HCT116 (cell line): ENCODE data around the gene SPTLC3. TPM values are rescaled to one million over a fixed set of nuclear protein-coding genes. Genes with fewer than 3 reads are reported as not detected.
"Not testable (repeated sequence)": the region's sequence is repeated elsewhere in the genome, so short reads cannot be mapped to it uniquely, and the experiment has no call there.

Source experiments
- ATAC-seq: fragments of 200-7000 bp; cut with Tn5 transposase; 2 replicates; pipeline ENCODE4 v1.9.1; 2020; ENCODE audit warnings: mild to moderate bottlenecking, moderate library complexity
- BruUV-seq: library from RNA; stranded (reverse); fragments of 400-500 nt; replicated peaks from 2 replicates; lab custom pipeline; 2021; lab: Mats Ljungman, UMichigan
- CTCF ChIA-PET: fragments of 300-600 bp; sonication (Branson Sonifier 250); formaldehyde crosslinking; loops from one replicate; lab custom pipeline; 2021; ENCODE audit warnings: antibody characterized with exemption; lab: Charles Lee
- POLR2A ChIA-PET: fragments of 300-600, 350-600 bp; sonication (Branson Sonifier 250); formaldehyde crosslinking; loops from one replicate; lab custom pipeline; 2021; ENCODE audit warnings: antibody characterized with exemption; lab: Charles Lee
- RAD21 ChIA-PET, 2 experiments: fragments of 300-600 bp; sonication (Branson Sonifier 250); formaldehyde crosslinking; loops; one replicate each; lab custom pipeline; 2023; ENCODE audit warnings: low total read pairs in 2 of 2; ENCODE audit not compliant: uncharacterized antibody in 2 of 2, unreplicated experiment in 2 of 2, low non-redundant PET in 1 of 2; lab: Charles Lee
- DNase-seq: peaks from one replicate; pipeline ENCODE4 v3.0.0-alpha.2; 2010; ENCODE audit warnings: low read depth, low spot score
- H2AFZ ChIP-seq: fragments of 200-600 bp; shearing (Covaris generic), sonication (generic); 2 replicates; pipeline ENCODE4 v1.6.1; 2017; ENCODE audit warnings: low read depth, mixed run types, mixed read lengths, antibody characterized with exemption, low read length; ENCODE audit not compliant: poor library complexity, severe bottlenecking
- H3K27ac ChIP-seq: 2 replicates; pipeline ENCODE4 v1.5.1; 2012; ENCODE audit warnings: low read depth, low read length
- H3K27me3 ChIP-seq: fragments of 200-600 bp; sonication (generic); 2 replicates; pipeline ENCODE4 v1.6.1; 2016; ENCODE audit warnings: mixed run types, low read length, mixed read lengths; ENCODE audit not compliant: insufficient read depth
- H3K36me3 ChIP-seq, 2 experiments: fragments of 200-500 bp in 1 of 2; fragments of 200-600 bp in 1 of 2; sonication (Bioruptor generic) in 1 of 2; sonication (generic) in 1 of 2; 2 replicates each; pipeline versions ENCODE4 v1.5.1 to v1.6.1; 2014 to 2016; ENCODE audit warnings: low read length in 2 of 2, inconsistent platforms in 1 of 2, mixed read lengths in 1 of 2, mixed run types in 1 of 2; ENCODE audit not compliant: insufficient read depth in 2 of 2, control insufficient read depth in 1 of 2
- H3K4me1 ChIP-seq, 2 experiments: fragments of 200-600 bp in 1 of 2; sonication (generic) in 1 of 2; 2 replicates each; pipeline versions ENCODE4 v1.5.1 to v1.6.1; 2012 to 2017; ENCODE audit warnings: low read length in 2 of 2, inconsistent platforms in 1 of 2, mild to moderate bottlenecking in 1 of 2, mixed read lengths in 1 of 2, mixed run types in 1 of 2, moderate library complexity in 1 of 2; ENCODE audit not compliant: insufficient read depth in 2 of 2, control insufficient read depth in 1 of 2
- H3K4me2 ChIP-seq: fragments of 200-600 bp; sonication (generic); 2 replicates; pipeline ENCODE4 v1.6.1; 2017; ENCODE audit warnings: mixed run types, low read length, mixed read lengths
- H3K4me3 ChIP-seq, 2 experiments: fragments of 200-600 bp in 1 of 2; sonication (generic) in 1 of 2; replicated peaks in 1 of 2; 2 replicates each; pipeline ENCODE4 v1.5.1; 2011 to 2016; ENCODE audit warnings: low read length in 2 of 2, control low read depth in 1 of 2, low read depth in 1 of 2, mild to moderate bottlenecking in 1 of 2, mixed read lengths in 1 of 2, mixed run types in 1 of 2
- H3K79me2 ChIP-seq: fragments of 200-600 bp; sonication (generic); 2 replicates; pipeline ENCODE4 v1.6.1; 2017; ENCODE audit warnings: mild to moderate bottlenecking, mixed run types, low read length, moderate library complexity, mixed read lengths; ENCODE audit not compliant: insufficient read depth
- H3K9ac ChIP-seq: fragments of 200-600 bp; sonication (generic); 2 replicates; pipeline ENCODE4 v1.6.1; 2016; ENCODE audit warnings: low read length, mixed read lengths
- H3K9me2 ChIP-seq: fragments of 200-600 bp; sonication (generic), shearing (Covaris generic); 2 replicates; pipeline ENCODE4 v1.6.1; 2017; ENCODE audit warnings: mixed run types, mild to moderate bottlenecking, moderate library complexity; ENCODE audit not compliant: insufficient read depth
- H3K9me3 ChIP-seq, 2 experiments: fragments of 200-500 bp in 1 of 2; fragments of 200-600 bp in 1 of 2; sonication (Bioruptor generic) in 1 of 2; sonication (generic) in 1 of 2; 2 replicates each; pipeline ENCODE4 v1.6.1; 2014 to 2017; ENCODE audit warnings: low read length in 2 of 2, mixed read lengths in 2 of 2, inconsistent platforms in 1 of 2, low read depth in 1 of 2, mild to moderate bottlenecking in 1 of 2, mixed run types in 1 of 2, moderate library complexity in 1 of 2; ENCODE audit not compliant: control insufficient read depth in 1 of 2, insufficient read depth in 1 of 2
- H4K20me1 ChIP-seq: fragments of 200-600 bp; sonication (generic), shearing (Covaris generic); 2 replicates; pipeline ENCODE4 v1.6.1; 2017; ENCODE audit warnings: mixed run types, mild to moderate bottlenecking, moderate library complexity; ENCODE audit not compliant: insufficient read depth
- JUND ChIP-seq: IDR thresholded peaks from 2 replicates; pipeline ENCODE4 v1.6.1; 2012
- POLR2AphosphoS5 ChIP-seq: IDR thresholded peaks from 2 replicates; pipeline ENCODE4 v1.6.1; 2011; ENCODE audit warnings: mild to moderate bottlenecking, low read depth, low read length, moderate library complexity
- SIN3A ChIP-seq: IDR thresholded peaks from 2 replicates; pipeline ENCODE4 v1.6.1; 2012; ENCODE audit warnings: low read depth
- ZFX ChIP-seq: fragments of 450-650 bp; IDR thresholded peaks from 2 replicates; pipeline ENCODE4 v1.6.1; 2017
- intact Hi-C: fragments of 100-400 bp; cut with micrococcal nuclease; formaldehyde crosslinking; loops from 2 replicates; pipeline ENCODE4 v1.10.0; 2022
- total RNA-seq: library from RNA; stranded (reverse); gene quantifications from one replicate; pipeline ENCODE4 v1.2.1, GENCODE V29; 2021; ENCODE audit not compliant: unreplicated experiment
- TF ChIP-seq, protein P1 (sequence below), 3 experiments: fragments of 200-600 bp in 1 of 3; sonication (generic) in 1 of 3; IDR thresholded peaks in 2 of 3; conservative IDR thresholded peaks in 1 of 3; 2 replicates each; pipeline ENCODE4 v1.5.1; 2012 to 2017; ENCODE audit warnings: low read depth in 2 of 3, low read length in 2 of 3, antibody characterized with exemption in 1 of 3, borderline replicate concordance in 1 of 3, control low read depth in 1 of 3, mild to moderate bottlenecking in 1 of 3, mixed read lengths in 1 of 3, mixed run types in 1 of 3, moderate library complexity in 1 of 3; ENCODE audit not compliant: insufficient read depth in 1 of 3

Gene SPTLC3
- total RNA-seq, 1 experiment from 2014 or later, result not detected

DNA sequence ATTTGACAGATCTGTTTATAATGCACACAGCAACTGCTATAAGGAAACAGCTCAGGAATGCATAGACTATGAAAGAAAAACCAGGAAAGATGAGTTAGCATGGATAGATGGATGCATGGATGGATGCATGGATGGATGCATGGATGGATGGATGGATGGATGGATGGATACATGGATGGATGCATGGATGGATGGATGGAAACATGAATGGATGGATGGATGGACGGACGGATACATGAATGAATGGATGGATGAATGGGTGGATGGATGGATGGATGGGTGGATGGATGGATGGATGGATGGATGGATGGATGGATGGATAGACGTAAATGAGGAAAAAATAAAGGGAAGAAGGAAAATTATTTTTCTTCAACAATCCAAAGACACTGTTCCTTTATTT, 29.1 kb upstream of the SPTLC3 start:
- H3K79me2 ChIP-seq, POLR2A ChIA-PET, H3K9ac ChIP-seq, ATAC-seq, RAD21 ChIA-PET, H3K9me3 ChIP-seq, H3K27ac ChIP-seq, H3K36me3 ChIP-seq, H2AFZ ChIP-seq, H3K4me3 ChIP-seq, intact Hi-C loops, H3K9me2 ChIP-seq, H3K4me2 ChIP-seq, DNase-seq, H3K4me1 ChIP-seq, H4K20me1 ChIP-seq, BruUV-seq, CTCF ChIA-PET, H3K27me3 ChIP-seq: not testable (repeated sequence)

DNA sequence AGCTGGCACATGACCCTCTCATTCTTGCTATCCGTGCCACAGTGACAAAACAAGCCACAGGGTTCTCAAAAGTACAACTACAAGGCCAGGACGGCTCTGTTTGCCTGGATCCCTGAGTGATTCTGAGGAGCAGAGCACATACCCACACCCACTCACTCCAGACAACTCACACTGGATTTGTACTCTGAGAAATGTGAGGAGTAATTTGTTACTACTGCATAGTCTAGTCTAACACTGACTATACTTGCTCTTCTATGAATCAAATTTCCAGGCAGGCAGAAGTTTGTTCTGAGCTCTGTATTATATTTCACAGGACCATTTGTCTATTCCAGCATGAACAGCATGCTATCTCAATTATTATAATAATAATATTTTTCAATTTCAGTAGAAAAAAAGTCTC, 26.7 kb upstream of the SPTLC3 start:
- H3K36me3 ChIP-seq, result no peaks in the 10 kb centered on the region
- no peak overlapping the region for H3K27ac ChIP-seq
- H3K4me1 ChIP-seq, result no peaks in the 10 kb centered on the region
- no peak overlapping the region for H2AFZ ChIP-seq
- H4K20me1 ChIP-seq, result no peaks in the 10 kb centered on the region
- H3K4me3 ChIP-seq, result no peak overlapping the region
- H3K4me2 ChIP-seq, result no peak overlapping the region
- ChIA-PET POLR2A (no interaction called here), RAD21 (no interaction called here), CTCF (no interaction called here)
- H3K27me3 ChIP-seq, result no peaks in the 10 kb centered on the region
- ATAC-seq (no peak), DNase-seq (no peak)
- H3K9ac ChIP-seq, result no peak overlapping the region
- BruUV-seq, result no TSS peak
- no peak for TF ChIP-seq POLR2AphosphoS5
- TF ChIP-seq JUND, result no peak
- TF ChIP-seq, protein P1, sequence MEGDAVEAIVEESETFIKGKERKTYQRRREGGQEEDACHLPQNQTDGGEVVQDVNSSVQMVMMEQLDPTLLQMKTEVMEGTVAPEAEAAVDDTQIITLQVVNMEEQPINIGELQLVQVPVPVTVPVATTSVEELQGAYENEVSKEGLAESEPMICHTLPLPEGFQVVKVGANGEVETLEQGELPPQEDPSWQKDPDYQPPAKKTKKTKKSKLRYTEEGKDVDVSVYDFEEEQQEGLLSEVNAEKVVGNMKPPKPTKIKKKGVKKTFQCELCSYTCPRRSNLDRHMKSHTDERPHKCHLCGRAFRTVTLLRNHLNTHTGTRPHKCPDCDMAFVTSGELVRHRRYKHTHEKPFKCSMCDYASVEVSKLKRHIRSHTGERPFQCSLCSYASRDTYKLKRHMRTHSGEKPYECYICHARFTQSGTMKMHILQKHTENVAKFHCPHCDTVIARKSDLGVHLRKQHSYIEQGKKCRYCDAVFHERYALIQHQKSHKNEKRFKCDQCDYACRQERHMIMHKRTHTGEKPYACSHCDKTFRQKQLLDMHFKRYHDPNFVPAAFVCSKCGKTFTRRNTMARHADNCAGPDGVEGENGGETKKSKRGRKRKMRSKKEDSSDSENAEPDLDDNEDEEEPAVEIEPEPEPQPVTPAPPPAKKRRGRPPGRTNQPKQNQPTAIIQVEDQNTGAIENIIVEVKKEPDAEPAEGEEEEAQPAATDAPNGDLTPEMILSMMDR (IDR thresholded peaks at IDR 0.05 in 2 of 3, conservative IDR thresholded peaks at IDR 0.05 in 1 of 3; ENCODE audit: borderline replicate concordance in 1 of 3, insufficient read depth in 1 of 3, low read depth in 2 of 3, low read length in 2 of 3), result no peak
- no peak for TF ChIP-seq SIN3A
- TF ChIP-seq ZFX, result no peak
- H3K9me2 ChIP-seq, result no peaks in the 10 kb centered on the region
- H3K79me2 ChIP-seq, result no peaks in the 10 kb centered on the region
- intact Hi-C loops, result no loop called here
- no peaks in the 10 kb centered on the region for H3K9me3 ChIP-seq
